GM21825 (cell line): ENCODE measurements around the gene MOB1A.
"Not testable (repeated sequence)": the region's sequence is repeated elsewhere in the genome, so short reads cannot be mapped to it uniquely, and the experiment has no call there.

Source experiments
- ATAC-seq: cut with Tn5 transposase; IDR thresholded peaks from one replicate; pipeline ENCODE4 v1.9.1; 2021; ENCODE audit warnings: mild to moderate bottlenecking, moderate library complexity; ENCODE audit not compliant: unreplicated experiment

MOB1A gene

DNA sequence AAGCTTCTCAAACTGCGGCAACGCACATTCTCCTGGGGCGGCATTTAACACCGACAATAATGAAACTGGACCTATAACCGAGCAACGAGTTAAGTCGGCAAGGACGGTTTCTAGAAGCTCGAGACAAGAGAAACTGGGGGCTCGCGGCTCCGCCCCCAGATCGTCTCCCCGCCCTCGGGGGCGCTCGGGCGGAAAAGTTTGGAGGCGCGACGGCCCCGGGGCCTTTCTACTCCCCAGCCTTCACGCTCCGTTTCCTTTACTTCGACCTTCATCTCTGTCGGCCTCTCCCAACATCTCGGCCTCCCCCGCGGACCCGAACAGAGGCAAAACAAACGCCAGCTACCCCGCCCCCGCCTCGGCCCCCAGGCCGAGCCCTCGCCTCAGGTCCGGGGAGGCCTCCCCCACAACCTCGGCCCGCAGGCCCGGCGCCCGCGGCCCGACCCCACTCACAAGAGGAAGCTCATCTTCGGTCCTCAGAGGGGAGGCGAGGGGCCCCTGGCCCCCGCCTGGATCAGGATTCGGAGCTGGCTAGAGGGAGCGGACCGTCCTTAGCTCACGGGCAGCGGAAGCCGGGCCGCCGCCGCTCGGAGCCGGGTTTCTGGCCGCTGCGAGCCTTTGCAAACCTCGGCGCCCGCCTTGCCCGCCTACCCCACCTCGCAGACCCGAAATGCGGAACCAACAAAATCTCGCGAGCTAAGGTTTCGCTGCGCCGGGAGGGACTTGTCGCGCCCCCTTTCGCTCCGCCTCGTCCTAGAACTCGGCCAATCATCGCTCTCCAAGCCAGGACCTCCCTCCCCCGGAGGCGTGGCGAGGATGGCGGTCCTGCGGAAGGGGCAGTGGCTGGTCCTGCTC lies at the start of gene MOB1A:
MOB1A (minus strand) TSS at position 669 of the 852 bp plus-strand sequence; CDS start at position 464, 205 bp downstream.
- ATAC-seq: peak; percentile 80

- ATAC-seq: no peak
Observed at GRCh38 chr2:74227646-74228045, 49.0 kb upstream of the MOB1A start.

DNA sequence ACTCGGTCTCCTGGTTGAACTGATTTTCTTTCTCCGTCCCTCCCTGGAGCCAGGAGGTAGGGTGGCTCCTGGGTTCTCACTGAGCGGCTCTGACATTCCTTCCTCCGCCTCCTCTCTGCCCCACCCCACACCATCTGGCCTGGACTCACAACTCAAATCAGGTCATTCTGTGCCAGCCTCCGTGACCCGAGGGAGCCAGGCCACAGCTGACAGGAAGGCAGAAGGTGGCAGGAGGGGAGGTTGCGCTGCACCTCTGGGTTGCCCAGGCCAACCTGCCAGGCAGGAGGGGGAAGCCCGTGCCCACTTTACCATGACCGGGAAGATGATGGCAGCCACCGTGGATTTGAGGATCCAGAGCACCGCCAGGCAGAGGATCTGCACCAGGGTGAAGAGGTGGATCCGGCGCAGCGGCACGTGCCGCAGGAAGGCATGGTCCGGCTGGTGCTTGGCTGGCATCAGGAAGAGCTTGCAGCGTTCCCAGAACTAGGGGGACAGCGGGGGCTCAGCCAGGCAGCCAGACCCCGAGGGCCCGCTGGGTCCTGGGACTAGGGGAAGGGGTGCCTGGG lies 48.1 kb upstream of the MOB1A start:
- no peak for ATAC-seq

DNA sequence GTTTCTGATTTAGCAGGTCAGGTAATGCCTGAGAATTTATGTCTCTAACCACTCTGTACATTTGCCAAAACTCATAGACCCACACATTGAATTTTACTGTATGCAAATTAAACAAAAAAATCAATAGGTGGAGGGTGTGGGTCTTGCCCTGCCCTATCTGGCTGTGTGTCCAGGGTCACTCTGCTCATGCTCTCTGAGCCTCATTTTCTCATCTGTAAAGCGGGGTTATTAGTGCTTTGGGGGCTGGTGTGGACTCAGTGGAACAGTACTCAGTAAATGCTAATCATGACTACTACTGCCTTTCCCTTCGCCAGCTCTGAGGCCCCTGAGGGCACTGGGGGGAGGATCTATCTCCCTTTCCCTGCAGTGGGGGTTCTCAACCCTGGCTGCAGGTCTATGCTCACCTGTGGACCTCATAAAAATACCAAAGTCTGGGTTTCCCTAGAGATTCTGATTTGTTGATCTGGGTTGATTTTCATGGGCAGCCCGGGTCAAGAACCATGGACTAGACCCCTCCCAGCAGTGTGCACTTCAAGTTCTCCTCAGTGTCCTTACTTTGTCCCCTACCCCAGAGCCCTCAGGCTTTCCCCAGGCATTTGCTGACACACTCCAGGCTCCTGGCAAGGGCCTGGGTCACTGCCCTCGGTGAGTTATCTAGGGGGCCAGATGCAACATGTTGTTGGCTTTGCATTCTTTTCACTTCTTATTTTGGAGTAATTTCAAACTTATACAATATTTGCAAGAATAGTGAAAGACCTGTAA lies 47.2 kb upstream of the MOB1A start:
- no peak for ATAC-seq

DNA sequence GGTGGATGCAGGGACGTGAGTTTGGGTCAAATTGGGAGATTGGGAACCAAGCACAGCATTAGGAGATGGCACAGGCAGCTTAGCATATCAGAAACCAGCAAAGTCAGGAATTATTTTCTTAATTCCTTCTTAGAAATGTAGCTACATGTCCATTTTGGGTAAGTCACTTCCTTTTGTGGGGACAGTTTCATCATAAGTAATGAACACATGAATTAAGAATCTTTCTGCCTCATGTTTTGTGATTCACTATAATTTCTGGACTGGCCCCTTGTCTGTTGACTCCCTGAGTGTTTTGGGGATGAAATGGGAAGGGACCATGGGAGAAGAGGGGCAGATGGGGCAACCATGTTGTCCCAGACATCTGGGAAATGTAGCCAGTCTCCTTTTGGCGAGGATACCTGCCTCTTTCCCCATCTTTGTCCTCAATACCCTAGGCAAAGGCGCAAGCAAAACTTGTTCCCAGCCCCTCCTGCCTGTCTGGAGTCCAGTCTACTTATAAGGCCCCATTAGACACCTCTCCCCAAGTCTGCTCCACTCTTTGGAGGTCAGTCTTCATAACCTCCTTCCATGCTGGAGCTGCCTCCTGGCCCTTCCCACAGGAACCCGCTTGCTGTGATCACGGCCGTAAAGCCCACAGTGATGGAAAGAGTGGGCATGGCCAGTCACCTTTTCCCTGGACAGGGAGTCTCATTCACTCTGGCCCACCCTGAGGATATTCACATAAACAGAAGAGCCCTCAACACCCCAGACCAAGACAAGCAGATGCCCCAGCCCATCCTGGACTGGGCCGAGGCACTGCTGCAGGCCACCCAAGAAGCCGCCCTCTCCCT lies 45.5 kb upstream of the MOB1A start:
- no peak for ATAC-seq

- ATAC-seq: no peak
Observed at GRCh38 chr2:74222300-74222650, 43.6 kb upstream of the MOB1A start.

DNA sequence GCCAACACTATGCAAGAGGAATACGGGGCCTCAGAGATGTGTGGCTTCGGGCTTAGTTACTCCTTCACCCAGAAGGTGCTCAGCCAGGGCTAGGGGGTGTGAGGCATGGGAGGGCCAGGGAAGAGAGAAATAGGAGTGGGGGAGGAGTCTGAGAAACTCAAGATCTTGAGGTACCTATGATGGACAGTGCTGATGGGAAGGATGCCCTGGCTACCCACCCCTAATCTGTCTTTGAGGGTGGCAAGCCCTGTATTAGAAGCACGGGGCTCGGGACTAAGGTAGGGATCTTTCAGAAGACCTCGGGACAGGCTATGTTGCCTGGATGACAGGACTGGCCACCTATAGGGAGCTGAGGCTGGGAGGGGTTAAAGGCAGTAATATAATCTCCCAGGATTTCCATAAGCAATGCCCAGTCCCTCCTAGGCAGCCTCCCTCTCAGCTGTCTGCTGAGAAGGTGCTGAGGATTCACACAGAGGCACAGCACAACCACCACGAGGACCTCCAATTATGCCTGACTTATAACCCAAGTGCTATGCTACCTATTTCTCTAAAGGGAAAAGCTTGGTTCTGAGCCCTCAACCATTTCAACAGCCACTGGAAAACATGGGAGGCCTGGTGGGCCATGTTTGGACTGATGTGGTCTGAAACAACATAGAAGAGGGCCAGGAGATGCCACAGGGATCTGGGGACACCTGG lies 43.1 kb upstream of the MOB1A start:
- no peak for ATAC-seq

GRCh38 chr2:74221091-74221490 lies 42.4 kb upstream of the MOB1A start:
- no peak for ATAC-seq

DNA sequence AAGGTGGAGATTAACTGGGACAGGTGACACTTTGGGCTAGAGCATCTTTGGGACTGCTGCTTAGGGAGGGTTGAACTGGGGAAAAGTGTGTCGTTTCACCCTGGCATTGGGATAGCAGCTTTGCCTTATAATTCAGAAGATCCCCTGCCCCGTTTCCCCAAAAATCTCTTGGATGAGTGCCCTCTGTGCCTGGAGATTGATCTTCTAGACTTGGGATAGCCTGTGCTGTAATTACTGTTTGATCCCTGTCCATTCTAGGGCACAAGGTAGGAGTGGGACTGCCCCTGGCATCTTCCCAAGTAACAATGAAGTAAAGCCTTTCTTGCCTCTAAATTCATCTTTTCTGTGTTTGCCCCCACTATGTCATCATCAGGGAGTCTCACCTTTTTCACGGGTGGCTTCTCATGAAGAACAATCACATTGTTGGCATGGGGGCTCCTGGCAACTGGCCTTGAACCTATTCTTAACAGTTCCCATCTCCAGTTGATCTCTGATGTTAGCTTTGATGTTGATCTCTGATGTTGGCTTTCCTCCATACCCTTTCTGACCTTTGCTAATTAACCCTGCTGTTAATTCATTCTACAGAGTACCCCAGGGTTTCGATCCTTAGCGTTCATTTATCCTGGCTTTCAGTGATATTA lies 41.3 kb upstream of the MOB1A start:
- ATAC-seq: no peak

DNA sequence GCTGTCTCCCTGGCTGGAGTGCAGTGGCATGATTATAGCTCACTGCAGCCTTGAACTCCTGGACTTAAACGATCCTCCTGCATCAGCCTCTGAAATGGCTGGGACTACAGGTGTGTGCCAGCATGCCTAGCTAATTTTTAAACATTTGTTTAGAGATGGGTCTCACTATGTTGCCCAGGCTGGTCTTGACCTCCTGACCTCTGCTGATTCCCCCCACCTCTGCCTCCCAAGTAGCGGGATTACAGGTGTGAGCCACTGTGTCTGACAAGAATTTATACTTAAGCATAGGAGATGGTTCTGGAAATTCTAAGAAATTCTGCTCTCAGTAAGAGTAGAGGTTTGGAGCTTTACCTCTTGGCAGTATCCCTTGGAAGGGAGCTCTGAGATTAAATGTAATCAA lies 38.0 kb upstream of the MOB1A start:
- ATAC-seq: no peak

- not testable (repeated sequence) for ATAC-seq
Observed at GRCh38 chr2:74215771-74216170, 37.1 kb upstream of the MOB1A start.

DNA sequence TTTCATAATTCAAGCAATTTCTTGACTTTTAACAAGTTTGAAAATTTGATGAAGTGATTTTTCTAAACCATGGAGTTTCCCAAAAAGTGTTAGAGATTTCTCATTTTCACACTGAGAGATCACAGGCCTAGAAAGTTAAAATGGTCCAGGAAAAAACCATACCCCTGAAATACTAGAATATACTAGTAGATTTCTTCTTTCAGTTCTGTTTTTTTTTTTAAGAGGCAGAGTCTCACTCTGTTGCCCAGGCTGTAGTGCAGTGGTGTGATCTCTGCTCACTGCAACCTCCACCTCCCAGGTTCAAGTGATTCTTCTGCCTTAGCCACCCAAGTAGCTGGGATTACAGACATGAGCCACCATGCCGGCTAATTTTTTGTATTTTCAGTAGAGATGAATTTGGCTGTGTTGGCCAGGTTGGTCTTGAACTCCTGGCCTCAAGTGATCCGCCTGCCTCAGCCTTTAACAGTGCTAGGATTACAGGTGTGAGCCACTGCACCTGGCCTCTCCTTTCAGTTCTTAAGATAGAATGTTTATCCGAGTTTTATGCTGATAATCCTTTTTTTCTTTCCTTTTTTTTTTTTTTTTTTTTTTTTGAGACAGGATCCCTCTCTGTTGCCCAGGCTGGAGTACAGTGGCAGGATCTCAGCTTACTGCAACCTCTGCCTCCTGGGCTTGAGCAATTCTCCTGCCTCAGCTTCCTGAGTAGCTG lies 34.2 kb upstream of the MOB1A start:
- no peak for ATAC-seq

DNA sequence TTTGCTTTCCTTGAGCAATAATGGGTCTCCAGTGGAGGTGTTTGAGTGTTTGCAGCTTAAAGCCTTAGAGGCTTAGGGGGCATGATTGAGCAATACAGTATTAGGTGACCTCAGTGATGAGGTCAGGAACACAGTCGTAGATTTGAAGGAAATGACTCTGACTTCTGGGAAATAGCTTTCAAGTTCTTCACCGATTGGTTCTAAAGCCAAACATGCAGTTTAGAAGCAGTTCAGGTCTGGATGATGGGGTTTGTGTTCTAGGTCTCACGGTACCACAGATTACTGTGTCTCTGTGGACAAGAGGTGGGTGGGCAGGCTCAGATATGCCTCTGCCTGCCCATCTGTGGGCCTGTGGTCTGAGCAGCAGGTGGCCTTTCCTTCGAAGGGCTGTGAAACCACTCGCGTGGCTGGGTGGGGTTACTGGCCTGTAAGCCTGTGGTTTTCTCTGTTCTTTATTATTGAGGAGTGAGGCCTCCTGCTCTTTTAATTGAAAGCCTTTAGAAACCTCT lies 27.6 kb upstream of the MOB1A start:
- ATAC-seq: peak; percentile 64

- no peak for ATAC-seq
Observed at GRCh38 chr2:74205596-74205995, 26.9 kb upstream of the MOB1A start.

- no peak for ATAC-seq
Observed at GRCh38 chr2:74205113-74205512, 26.4 kb upstream of the MOB1A start.

GRCh38 chr2:74204436-74204835 lies 25.8 kb upstream of the MOB1A start:
- ATAC-seq: no peak

DNA sequence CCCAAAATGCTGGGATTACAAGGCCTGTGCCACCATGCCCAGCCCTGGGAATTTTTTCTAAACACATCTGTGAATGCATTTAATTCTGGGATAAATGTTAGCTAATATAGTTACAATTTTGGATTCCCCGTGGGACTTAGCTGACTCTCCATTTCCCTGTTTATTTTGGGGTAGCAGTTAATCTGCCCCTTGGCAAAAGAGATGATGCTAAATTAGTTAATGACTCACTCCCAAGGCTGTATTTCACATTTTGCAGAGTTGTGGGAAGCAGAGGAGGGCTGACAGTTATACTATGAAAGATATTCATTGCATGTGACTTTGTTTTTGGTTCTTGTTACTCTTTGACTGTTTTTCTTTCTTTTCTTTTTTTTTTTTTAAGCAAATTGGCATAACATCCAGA lies 22.9 kb upstream of the MOB1A start:
- ATAC-seq: no peak

DNA sequence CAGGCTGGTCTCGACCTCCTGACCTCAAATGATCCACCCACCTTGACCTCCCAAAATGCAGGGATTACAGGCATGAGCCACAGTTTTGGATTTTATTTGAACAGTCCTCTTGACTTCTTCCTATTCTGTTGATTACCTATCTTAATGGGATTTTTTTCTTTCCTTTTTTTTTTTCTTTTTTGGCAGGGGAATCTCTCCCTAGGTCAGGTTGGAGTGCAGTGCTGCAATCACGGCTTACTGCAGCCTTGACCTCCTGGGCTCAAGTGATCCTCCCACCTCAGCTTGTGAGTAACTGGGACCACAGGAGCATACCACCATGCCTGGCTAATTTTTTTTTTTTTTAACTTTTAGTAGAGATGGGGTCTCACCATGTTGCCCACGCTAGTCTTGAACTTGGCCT lies 22.5 kb upstream of the MOB1A start:
- ATAC-seq: no peak

DNA sequence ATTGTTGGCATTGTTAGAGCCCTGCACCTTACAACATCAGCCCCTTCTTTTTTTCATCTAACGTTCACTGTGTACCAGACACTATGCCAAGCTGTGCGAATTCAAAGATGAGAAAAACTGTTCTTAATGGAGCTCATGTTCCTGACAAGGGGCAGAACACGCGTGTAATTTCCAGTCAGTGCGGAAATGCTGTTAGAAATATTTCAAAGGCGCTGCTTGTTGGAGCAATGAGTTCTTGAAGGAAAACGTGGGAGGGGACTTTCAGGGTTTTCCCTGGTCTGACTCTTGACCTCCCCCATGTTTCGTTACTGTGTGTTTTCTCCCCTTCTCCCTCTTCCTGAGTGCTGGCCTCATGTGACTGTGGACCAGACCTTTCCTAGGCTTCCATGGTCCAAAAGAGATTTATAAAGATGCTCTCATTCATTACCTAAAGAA lies 21.2 kb upstream of the MOB1A start:
- no peak for ATAC-seq
